GM23248 (cell line): Measurements from ENCODE around the gene UBE2QL1.

ENCODE experiments used
- EZH2 ChIP-seq: fragments of 200-600 bp; sonication (generic); IDR thresholded peaks from 2 replicates; pipeline ENCODE4 v1.6.1; 2018; ENCODE audit warnings: antibody characterized with exemption, mild to moderate bottlenecking; ENCODE audit not compliant: insufficient read depth, poor library complexity, severe bottlenecking
- EZH2phosphoT487 ChIP-seq: fragments of 200-600 bp; sonication (generic); IDR thresholded peaks from 2 replicates; pipeline ENCODE4 v1.6.1; 2018; ENCODE audit warnings: antibody characterized with exemption, moderate library complexity, mild to moderate bottlenecking, low read depth; ENCODE audit not compliant: insufficient read depth

- TF ChIP-seq EZH2 (peak; percentile 46), EZH2phosphoT487 (no peak)
These were observed at the start of gene UBE2QL1 for GRCh38 chr5:6448622-6449464.
